Esophagus squamous epithelium (tissue), 5 donors: ENCODE data around the gene VAT1. TPM values are rescaled to one million over a fixed set of nuclear protein-coding genes. Genes with fewer than 3 reads are reported as not detected.

Experiments
- DNase-seq: peaks from one replicate; lab custom pipeline; 2025; lab: John Stamatoyannopoulos, UW
- H3K27ac ChIP-seq, 4 donors: fragments of 200-600 bp; sonication (generic); one replicate each; pipeline ENCODE4 v1.5.1; 2016 to 2019; ENCODE audit warnings: mild to moderate bottlenecking in 1 of 4
- H3K27me3 ChIP-seq, 4 donors: fragments of 200-600 bp; sonication (generic); 1 replicate in 3 of 4; 2 replicates in 1 of 4; pipeline versions ENCODE4 v1.5.1 to v1.6.0; 2017 to 2021; ENCODE audit warnings: antibody characterized with exemption in 1 of 4
- H3K36me3 ChIP-seq, 3 donors: fragments of 200-600 bp; sonication (generic); one replicate each; pipeline ENCODE4 v1.5.1; 2016 to 2019
- H3K4me1 ChIP-seq, 3 donors: fragments of 200-600 bp; sonication (generic); one replicate each; pipeline ENCODE4 v1.5.1; 2017 to 2019
- H3K4me3 ChIP-seq, 4 donors: fragments of 200-600 bp; sonication (generic); 1 replicate in 3 of 4; 2 replicates in 1 of 4; pipeline ENCODE4 v1.5.1; 2016 to 2019; ENCODE audit warnings: mild to moderate bottlenecking in 2 of 4, moderate library complexity in 1 of 4
- H3K9me3 ChIP-seq, 3 donors: fragments of 200-600 bp; sonication (generic); one replicate each; pipeline ENCODE4 v1.5.1; 2016 to 2019
- POLR2A ChIP-seq, 4 donors: fragments of 450-650 bp; IDR thresholded peaks; one replicate each; pipeline ENCODE4 v1.6.1; 2017; ENCODE audit warnings: antibody characterized with exemption in 4 of 4, mild to moderate bottlenecking in 4 of 4, moderate library complexity in 3 of 4
- whole genome bisulfite sequencing, 2 donors: methylation state at CpG; one replicate each; pipeline ENCODE4 v1.1.5; 2018; 5-methylcytosine and 5-hydroxymethylcytosine counted together
- intact Hi-C: fragments of 100-400 bp; cut with DNase I; formaldehyde crosslinking; loops from one replicate; pipeline ENCODE4 v1.15.0; 2022
- total RNA-seq, 4 donors: library from RNA; depleted of rRNA; stranded (reverse); fragments of >200 nt; gene quantifications; one replicate each; pipeline ENCODE4 v1.1.0, GENCODE V29; 2016
- TF ChIP-seq, protein P1 (sequence below), 6 experiments: fragments of 450-650 bp in 4 of 6; fragments of 200-600 bp in 2 of 6; sonication (generic) in 2 of 6; IDR thresholded peaks; one replicate each; pipeline ENCODE4 v1.5.1; 2016 to 2019; ENCODE audit warnings: antibody characterized with exemption in 6 of 6, mild to moderate bottlenecking in 4 of 6, moderate library complexity in 4 of 6
- donor health status: DM: yes; HTN: yes; CAD: no.

VAT1 gene
- total RNA-seq, 4 donors from 2014 or later = 50.5 to 154 (median 110) TPM

DNA sequence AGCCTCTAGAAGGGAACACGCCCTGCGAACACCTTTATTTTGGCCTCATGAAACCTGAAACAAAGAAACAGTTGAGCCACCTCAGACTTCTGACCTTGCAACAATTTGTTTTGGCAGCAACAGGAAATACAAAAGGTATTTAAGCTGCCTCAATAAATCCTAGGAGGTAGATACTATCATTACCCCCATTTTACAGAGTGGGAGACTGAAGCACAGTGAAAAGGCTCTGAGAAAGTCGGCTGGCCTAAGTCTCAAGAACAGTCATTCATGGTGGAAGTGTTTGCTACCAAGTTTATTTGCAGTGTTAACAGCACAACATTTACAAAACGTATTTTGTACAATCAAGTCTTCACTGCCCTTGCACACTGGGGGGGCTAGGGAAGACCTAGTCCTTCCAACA lies 21.8 kb upstream of the VAT1 start:
- intact Hi-C loops = no loop called here
- no peaks in the 10 kb centered on the region for H3K4me1 ChIP-seq
- TF ChIP-seq, protein P1, sequence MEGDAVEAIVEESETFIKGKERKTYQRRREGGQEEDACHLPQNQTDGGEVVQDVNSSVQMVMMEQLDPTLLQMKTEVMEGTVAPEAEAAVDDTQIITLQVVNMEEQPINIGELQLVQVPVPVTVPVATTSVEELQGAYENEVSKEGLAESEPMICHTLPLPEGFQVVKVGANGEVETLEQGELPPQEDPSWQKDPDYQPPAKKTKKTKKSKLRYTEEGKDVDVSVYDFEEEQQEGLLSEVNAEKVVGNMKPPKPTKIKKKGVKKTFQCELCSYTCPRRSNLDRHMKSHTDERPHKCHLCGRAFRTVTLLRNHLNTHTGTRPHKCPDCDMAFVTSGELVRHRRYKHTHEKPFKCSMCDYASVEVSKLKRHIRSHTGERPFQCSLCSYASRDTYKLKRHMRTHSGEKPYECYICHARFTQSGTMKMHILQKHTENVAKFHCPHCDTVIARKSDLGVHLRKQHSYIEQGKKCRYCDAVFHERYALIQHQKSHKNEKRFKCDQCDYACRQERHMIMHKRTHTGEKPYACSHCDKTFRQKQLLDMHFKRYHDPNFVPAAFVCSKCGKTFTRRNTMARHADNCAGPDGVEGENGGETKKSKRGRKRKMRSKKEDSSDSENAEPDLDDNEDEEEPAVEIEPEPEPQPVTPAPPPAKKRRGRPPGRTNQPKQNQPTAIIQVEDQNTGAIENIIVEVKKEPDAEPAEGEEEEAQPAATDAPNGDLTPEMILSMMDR (IDR thresholded peaks at IDR 0.05) = no peak
- TF ChIP-seq POLR2A (IDR thresholded peaks at IDR 0.05) = no peak

DNA sequence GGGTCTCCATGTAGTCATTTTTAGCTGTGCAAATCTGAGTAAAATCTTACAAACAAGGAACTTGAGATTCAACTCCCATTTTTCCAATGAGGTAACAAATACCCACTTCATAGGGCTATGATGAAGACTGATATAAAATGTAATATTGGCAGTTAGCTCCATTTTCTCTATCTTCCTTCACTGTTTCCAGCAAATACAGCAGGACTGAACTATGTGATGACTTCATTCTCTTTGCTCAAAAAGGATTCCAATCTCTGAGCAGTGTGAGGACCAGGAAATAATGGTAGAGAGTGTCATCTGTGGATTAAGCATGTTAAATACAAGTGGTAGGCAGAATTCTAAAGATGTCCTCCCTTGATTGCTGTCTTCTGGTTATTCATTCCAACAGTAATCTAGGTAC lies 21.1 kb upstream of the VAT1 start:
- DNase-seq = no peak
- no peaks in the 10 kb centered on the region for H3K27me3 ChIP-seq
- no peak overlapping the region for H3K27ac ChIP-seq
- no peaks in the 10 kb centered on the region for H3K9me3 ChIP-seq
- TF ChIP-seq, protein P1 (IDR thresholded peaks at IDR 0.05) = no peak
- TF ChIP-seq POLR2A (IDR thresholded peaks at IDR 0.05) = no peak
- H3K4me1 ChIP-seq = no peaks in the 10 kb centered on the region
- intact Hi-C loops = no loop called here
- H3K36me3 ChIP-seq = peaks cover 0 to 6% (median 0%) of the 10 kb centered on the region in 3 donors
- no peak overlapping the region for H3K4me3 ChIP-seq

More for the DNA sequence above, 21.8 kb upstream of the VAT1 start:
- WGBS, 2 donors = 86 to 93% methylated on average over 4 of the region's 4 CpGs
- Histone ChIP-seq H3K27me3 (no peaks in the 10 kb centered on the region), H3K27ac (no peak overlapping the region), H3K4me3 (no peak overlapping the region), H3K36me3 (peaks cover 0 to 10% (median 0%) of the 10 kb centered on the region in 3 donors), H3K9me3 (no peaks in the 10 kb centered on the region)
- no peak for DNase-seq

DNA sequence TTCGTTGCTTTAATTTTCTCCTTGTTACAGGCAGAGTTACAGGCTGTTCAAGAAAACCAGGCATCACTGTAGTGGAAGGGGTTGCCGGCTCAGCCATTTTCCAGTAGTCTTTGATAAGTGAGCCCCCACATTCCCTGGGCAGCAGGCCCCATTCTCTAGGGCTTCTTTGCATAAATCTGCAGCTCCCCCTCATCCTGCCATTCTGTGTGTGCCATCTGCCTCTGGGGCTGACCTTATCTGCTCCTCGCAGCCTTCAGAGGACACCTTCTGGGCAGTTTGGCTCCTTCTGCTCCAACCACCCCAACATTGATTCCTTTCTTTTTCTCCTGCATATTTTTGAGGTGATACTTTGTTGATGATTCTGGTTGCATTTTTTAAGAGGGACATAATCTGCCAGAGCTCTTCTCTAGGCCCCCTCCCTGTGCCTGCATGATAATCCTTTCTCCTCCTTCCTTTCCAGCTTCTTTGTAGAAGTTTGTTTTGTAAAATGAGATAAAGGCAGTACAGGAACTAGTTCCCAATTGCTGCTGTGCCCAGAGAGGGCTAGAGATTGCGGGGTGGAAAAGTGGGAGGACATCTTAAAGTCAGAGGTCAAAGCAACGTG lies 19.9 kb upstream of the VAT1 start:
- no peak for TF ChIP-seq POLR2A (IDR thresholded peaks at IDR 0.05)
- TF ChIP-seq, protein P1 (IDR thresholded peaks at IDR 0.05) = no peak
- no peaks in the 10 kb centered on the region for H3K27me3 ChIP-seq
- no peaks in the 10 kb centered on the region for H3K9me3 ChIP-seq
- DNase-seq = no peak
- H3K27ac ChIP-seq = no peak overlapping the region
- H3K36me3 ChIP-seq = peaks cover 0 to 6% (median 0%) of the 10 kb centered on the region in 3 donors
- WGBS, 2 donors = 74 to 84% methylated on average over 5 of the region's 5 CpGs
- no peak overlapping the region for H3K4me3 ChIP-seq
- H3K4me1 ChIP-seq = no peaks in the 10 kb centered on the region
- intact Hi-C loops = no loop called here

- DNase-seq = no peak
- intact Hi-C loops = no loop called here
- Histone ChIP-seq H3K9me3 (no peaks in the 10 kb centered on the region), H3K4me3 (no peak overlapping the region), H3K4me1 (no peaks in the 10 kb centered on the region), H3K27me3 (no peaks in the 10 kb centered on the region), H3K27ac (no peak overlapping the region), H3K36me3 (peaks cover 0 to 6% (median 0%) of the 10 kb centered on the region in 3 donors)
- TF ChIP-seq, protein P1 (IDR thresholded peaks at IDR 0.05) = no peak
- no peak for TF ChIP-seq POLR2A (IDR thresholded peaks at IDR 0.05)
- 84 to 87% methylated on average over 2 of the region's 2 CpGs for WGBS, 2 donors
Observed at GRCh38 chr17:43040655-43041054, 18.5 kb upstream of the VAT1 start.

- H3K36me3 ChIP-seq = no peaks in the 10 kb centered on the region
- no peaks in the 10 kb centered on the region for H3K4me1 ChIP-seq
- H3K9me3 ChIP-seq = no peaks in the 10 kb centered on the region
- WGBS, 2 donors = 84 to 100% methylated on average over 1 to 2 of the region's 2 CpGs
- no peak overlapping the region for H3K27ac ChIP-seq
- H3K27me3 ChIP-seq = no peaks in the 10 kb centered on the region
- TF ChIP-seq, protein P1 (IDR thresholded peaks at IDR 0.05) = no peak
- no peak for TF ChIP-seq POLR2A (IDR thresholded peaks at IDR 0.05)
- no peak overlapping the region for H3K4me3 ChIP-seq
- DNase-seq = no peak
- intact Hi-C loops = no loop called here
Observed at GRCh38 chr17:43039646-43040045, 17.5 kb upstream of the VAT1 start.
